Glutamatergic neuron (in vitro differentiated cells): ENCODE measurements around the gene POLD3. TPM values are rescaled to one million over a fixed set of nuclear protein-coding genes. Genes with fewer than 3 reads are reported as not detected.

Experiments used
- DNase-seq: peaks from one replicate; pipeline ENCODE4 v3.0.0; 2022
- H3K27ac Mint-ChIP-seq: one replicate; pipeline ENCODE4 v1.8.0; 2020; ENCODE audit warnings: mild to moderate bottlenecking, mixed read lengths, inconsistent platforms; ENCODE audit not compliant: unreplicated experiment
- H3K27me3 Mint-ChIP-seq: one replicate; pipeline ENCODE4 v1.8.0; 2020; ENCODE audit warnings: mild to moderate bottlenecking, moderate library complexity, mixed read lengths, inconsistent platforms; ENCODE audit not compliant: unreplicated experiment
- H3K36me3 Mint-ChIP-seq: one replicate; pipeline ENCODE4 v1.8.0; 2020; ENCODE audit warnings: mild to moderate bottlenecking, mixed read lengths, inconsistent platforms; ENCODE audit not compliant: unreplicated experiment
- H3K4me1 Mint-ChIP-seq: one replicate; pipeline ENCODE4 v1.8.0; 2020; ENCODE audit warnings: mild to moderate bottlenecking, low read depth, mixed read lengths, inconsistent platforms; ENCODE audit not compliant: unreplicated experiment
- H3K4me3 Mint-ChIP-seq: one replicate; pipeline ENCODE4 v1.8.0; 2020; ENCODE audit warnings: mild to moderate bottlenecking, mixed read lengths, inconsistent platforms; ENCODE audit not compliant: unreplicated experiment
- H3K9me3 Mint-ChIP-seq: one replicate; pipeline ENCODE4 v1.8.0; 2020; ENCODE audit warnings: mild to moderate bottlenecking, moderate library complexity, mixed read lengths, inconsistent platforms; ENCODE audit not compliant: unreplicated experiment
- total RNA-seq: library from RNA; stranded (reverse); fragmentation: NEBNext Ultra II Directional; extraction: Animal tissue kit (Norgen Biotek cat#: 25700); gene quantifications from one replicate; pipeline ENCODE4 v1.2.1, GENCODE V29; 2021; ENCODE audit not compliant: unreplicated experiment
- TF ChIP-seq, protein P1 (sequence below): fragments of 200-600 bp; sonication (generic); IDR thresholded peaks from one replicate; pipeline ENCODE4 v1.5.0; 2021; ENCODE audit not compliant: partially characterized antibody, unreplicated experiment

Gene POLD3
- total RNA-seq, 1 donor from 2014 or later = 9.0 TPM

DNA sequence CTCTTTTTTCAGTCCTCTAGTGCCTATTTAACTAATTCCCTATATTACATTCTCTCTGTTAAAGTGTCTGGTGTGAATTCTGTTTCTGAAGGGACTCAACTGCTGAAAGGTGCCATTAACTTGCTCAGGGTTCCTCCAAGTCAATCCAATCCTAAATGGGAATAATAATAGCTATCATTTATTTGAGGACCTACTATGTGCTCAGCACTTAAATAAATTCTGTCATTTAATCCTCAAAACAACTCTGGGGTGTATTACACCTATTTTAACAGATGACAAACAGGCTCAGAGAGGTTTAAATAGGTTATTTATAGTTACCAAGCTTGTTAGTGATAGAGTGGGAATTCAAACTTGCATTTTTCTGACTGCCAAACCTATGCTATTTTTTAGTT lies 40.6 kb upstream of the POLD3 start:
- H3K27me3 Mint-ChIP-seq = no peaks in the 10 kb centered on the region
- no peaks in the 10 kb centered on the region for H3K36me3 Mint-ChIP-seq
- TF ChIP-seq, protein P1, sequence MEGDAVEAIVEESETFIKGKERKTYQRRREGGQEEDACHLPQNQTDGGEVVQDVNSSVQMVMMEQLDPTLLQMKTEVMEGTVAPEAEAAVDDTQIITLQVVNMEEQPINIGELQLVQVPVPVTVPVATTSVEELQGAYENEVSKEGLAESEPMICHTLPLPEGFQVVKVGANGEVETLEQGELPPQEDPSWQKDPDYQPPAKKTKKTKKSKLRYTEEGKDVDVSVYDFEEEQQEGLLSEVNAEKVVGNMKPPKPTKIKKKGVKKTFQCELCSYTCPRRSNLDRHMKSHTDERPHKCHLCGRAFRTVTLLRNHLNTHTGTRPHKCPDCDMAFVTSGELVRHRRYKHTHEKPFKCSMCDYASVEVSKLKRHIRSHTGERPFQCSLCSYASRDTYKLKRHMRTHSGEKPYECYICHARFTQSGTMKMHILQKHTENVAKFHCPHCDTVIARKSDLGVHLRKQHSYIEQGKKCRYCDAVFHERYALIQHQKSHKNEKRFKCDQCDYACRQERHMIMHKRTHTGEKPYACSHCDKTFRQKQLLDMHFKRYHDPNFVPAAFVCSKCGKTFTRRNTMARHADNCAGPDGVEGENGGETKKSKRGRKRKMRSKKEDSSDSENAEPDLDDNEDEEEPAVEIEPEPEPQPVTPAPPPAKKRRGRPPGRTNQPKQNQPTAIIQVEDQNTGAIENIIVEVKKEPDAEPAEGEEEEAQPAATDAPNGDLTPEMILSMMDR = no peak
- H3K27ac Mint-ChIP-seq = no peak overlapping the region
- no peak overlapping the region for H3K4me3 Mint-ChIP-seq
- H3K9me3 Mint-ChIP-seq = no peaks in the 10 kb centered on the region
- no peaks in the 10 kb centered on the region for H3K4me1 Mint-ChIP-seq
- no peak for DNase-seq

DNA sequence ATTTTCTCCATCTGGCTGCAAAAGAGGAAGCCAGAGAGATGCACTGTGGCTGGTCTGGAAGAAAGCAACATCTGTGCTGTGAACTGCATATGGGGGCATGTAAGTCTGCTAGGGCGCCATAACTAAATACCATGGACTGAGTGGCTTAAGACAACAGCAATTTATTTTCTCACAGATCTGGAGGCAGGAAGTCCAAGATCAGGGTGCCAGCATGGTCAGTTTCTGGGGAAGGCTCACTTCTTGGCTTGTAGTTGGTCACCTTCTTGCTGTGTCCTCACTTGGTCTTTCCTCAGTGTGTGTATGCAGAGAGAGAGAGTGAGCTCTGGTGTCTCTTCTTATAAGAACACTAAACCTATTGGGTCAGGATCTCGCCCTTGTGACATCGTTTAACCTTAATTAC lies 34.9 kb upstream of the POLD3 start:
- DNase-seq = no peak
- Mint-ChIP-seq H3K4me1 (no peaks in the 10 kb centered on the region), H3K27me3 (no peaks in the 10 kb centered on the region), H3K4me3 (no peak overlapping the region), H3K9me3 (no peaks in the 10 kb centered on the region), H3K36me3 (no peaks in the 10 kb centered on the region), H3K27ac (no peak overlapping the region)
- TF ChIP-seq, protein P1 = no peak

DNA sequence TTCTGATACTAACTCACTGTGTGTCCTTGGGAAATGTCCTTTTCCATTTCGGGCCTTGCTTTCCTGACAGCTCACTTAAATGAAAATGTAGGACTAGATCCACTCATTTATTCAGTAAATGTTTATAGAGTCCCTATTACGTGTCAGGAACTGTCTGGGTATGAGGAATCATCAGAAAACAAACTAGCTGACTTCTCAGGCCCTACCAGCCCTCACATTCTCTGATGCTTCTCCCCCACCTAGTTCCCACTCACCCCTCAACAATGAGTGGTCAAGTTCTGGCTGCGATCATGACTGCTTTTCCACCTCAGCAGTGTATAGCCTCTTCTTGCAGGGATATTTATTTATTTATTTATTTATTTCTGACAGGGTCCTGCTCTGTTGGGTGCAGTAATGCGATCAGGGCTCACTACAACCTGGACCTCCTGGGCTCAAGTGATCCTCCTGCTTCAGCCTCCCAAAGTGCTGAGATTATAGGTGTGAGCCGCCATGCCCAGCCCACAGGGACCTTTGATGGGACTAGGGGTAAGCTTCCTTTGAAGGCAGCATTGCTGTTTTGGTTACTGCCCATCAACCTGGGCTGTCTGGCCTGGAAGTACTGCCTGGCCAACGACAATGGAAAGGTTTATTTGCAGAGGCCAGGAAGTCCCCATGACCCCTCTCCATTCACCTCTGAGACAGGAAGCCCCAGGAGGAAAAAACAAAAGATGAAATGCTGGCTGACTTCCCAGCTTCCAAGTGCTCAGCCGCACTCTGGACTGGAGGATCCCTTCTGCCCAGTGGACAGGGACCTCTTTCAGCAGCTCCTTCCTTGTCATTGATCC lies 33.1 kb upstream of the POLD3 start:
- no peaks in the 10 kb centered on the region for H3K36me3 Mint-ChIP-seq
- no peaks in the 10 kb centered on the region for H3K4me1 Mint-ChIP-seq
- DNase-seq = no peak
- H3K4me3 Mint-ChIP-seq = no peak overlapping the region
- H3K9me3 Mint-ChIP-seq = no peaks in the 10 kb centered on the region
- TF ChIP-seq, protein P1 = no peak
- H3K27me3 Mint-ChIP-seq = no peaks in the 10 kb centered on the region
- no peak overlapping the region for H3K27ac Mint-ChIP-seq

DNA sequence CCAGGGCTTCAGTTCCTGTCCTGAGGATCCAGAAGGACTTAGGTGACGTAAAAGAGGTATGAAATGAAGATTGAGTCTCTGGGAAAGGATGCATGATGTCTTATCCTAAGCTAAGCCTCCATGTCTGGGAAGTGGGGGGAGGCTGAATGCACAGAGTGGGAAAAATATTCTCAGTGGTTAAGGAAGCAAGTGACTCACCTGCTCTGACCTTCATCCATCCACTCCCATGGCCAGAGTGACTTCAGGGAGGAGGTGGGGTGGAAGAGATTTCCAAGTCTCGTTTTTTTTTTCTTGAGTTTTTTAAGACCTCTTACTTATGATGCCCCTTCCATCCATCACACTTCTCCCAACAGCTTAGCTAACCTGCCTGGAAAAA lies 32.5 kb upstream of the POLD3 start:
- no peaks in the 10 kb centered on the region for H3K4me1 Mint-ChIP-seq
- H3K36me3 Mint-ChIP-seq = no peaks in the 10 kb centered on the region
- no peak for DNase-seq
- no peak overlapping the region for H3K4me3 Mint-ChIP-seq
- no peaks in the 10 kb centered on the region for H3K27me3 Mint-ChIP-seq
- TF ChIP-seq, protein P1 = no peak
- no peaks in the 10 kb centered on the region for H3K9me3 Mint-ChIP-seq
- H3K27ac Mint-ChIP-seq = no peak overlapping the region

DNA sequence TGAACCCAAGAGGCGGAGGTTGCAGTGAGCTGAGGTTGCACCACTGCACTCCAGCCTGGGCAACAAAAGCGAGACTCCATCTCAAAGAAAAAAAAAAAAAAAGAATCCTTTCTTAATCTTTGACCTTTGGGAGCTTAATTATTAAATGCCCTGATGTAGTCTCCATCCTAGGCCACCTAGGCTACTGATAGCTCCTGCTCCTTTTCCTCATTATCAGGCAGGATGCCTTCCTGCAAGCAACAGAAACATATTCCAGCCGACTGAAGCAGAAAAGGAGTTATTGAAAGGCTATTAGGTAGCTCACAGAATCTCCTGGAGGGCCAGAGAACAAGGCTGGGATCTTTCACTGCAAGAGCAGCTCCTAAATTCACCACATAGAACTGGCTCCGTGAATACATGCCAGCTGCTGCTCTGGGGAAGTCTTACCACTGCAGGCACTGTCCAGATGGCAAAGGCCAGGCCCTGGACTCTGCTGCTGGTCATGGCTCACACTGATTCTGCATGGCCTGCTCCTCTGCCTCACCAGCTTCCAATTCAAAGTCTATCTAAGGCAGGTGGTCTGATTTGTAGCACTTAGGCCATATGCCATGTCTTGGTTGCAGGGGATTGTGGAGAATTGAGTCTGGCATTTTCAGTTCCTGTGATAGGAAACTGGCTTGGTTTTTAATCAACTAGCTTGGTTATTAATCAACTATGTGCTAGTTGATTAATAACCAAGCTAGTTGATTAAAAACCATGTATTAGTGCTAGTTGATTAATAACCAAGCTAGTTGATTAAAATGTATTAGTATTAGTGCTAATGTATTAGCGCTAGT lies 26.0 kb upstream of the POLD3 start:
- Mint-ChIP-seq H3K27me3 (peaks cover 1% of the 10 kb centered on the region), H3K4me3 (no peak overlapping the region), H3K9me3 (no peaks in the 10 kb centered on the region), H3K27ac (no peak overlapping the region), H3K36me3 (no peaks in the 10 kb centered on the region), H3K4me1 (peaks cover 3% of the 10 kb centered on the region)
- peak; percentile 23 for DNase-seq
- TF ChIP-seq, protein P1 = no peak
